Measurements from ENCODE around the gene PAX5. TPM values are rescaled to one million over a fixed set of nuclear protein-coding genes. Genes with fewer than 3 reads are reported as not detected.

The PAX5 gene
- total RNA-seq, 2 experiments from 2014 or later = 62.5 to 141 TPM

GRCh38 chr9:36812556-36812955 is 221.5 kb downstream of the PAX5 start:
- ChIA-PET POLR2A (no interaction called here), CTCF (ENCODE audit: unreplicated experiment) (no interaction called here)
- no peak overlapping the region for H3K4me3 ChIP-seq (ENCODE audit: low read depth, low read length, poor library complexity, severe bottlenecking)
- H3K79me2 ChIP-seq (ENCODE audit: insufficient read depth, low read depth, low read length) = no peaks in the 10 kb centered on the region
- H2AFZ ChIP-seq (ENCODE audit: low read length) = no peak overlapping the region
- no peak overlapping the region for H3K27ac ChIP-seq (ENCODE audit: low read depth, low read length, poor library complexity, severe bottlenecking)
- DNase-seq (ENCODE audit: low spot score) = no peak
- no peaks in the 10 kb centered on the region for H3K4me1 ChIP-seq (ENCODE audit: insufficient read depth, low read length, poor library complexity, severe bottlenecking)
- H3K9me3 ChIP-seq (ENCODE audit: low read length) = no peaks in the 10 kb centered on the region
- H3K4me2 ChIP-seq (ENCODE audit: low read length) = no peak overlapping the region
- H4K20me1 ChIP-seq (ENCODE audit: insufficient read depth, low read length) = no peaks in the 10 kb centered on the region
- intact Hi-C loops (cut with micrococcal nuclease; ENCODE audit: unreplicated experiment) = no loop called here
- no peak for TF ChIP-seq CTCF (conservative IDR thresholded peaks at IDR 0.05; ENCODE audit: low read length)
- TF ChIP-seq EZH2phosphoT487 (IDR thresholded peaks at IDR 0.05; ENCODE audit: borderline replicate concordance, low read depth, low read length) = no peak
- H3K9me2 ChIP-seq (ENCODE audit: insufficient read depth, low read length) = no peaks in the 10 kb centered on the region
- BruUV-seq (replicated peaks) = no TSS peak
- H3K36me3 ChIP-seq (ENCODE audit: insufficient read depth, low read length) = no peaks in the 10 kb centered on the region

- BruUV-seq (replicated peaks) = no TSS peak
- ChIA-PET POLR2A (no interaction called here), CTCF (ENCODE audit: unreplicated experiment) (no interaction called here)
- no peaks in the 10 kb centered on the region for H4K20me1 ChIP-seq (ENCODE audit: insufficient read depth, low read length)
- H3K79me2 ChIP-seq (ENCODE audit: insufficient read depth, low read depth, low read length) = no peaks in the 10 kb centered on the region
- no peak overlapping the region for H2AFZ ChIP-seq (ENCODE audit: low read length)
- intact Hi-C loops (cut with micrococcal nuclease; ENCODE audit: unreplicated experiment) = no loop called here
- no peak overlapping the region for H3K27ac ChIP-seq (ENCODE audit: low read depth, low read length, poor library complexity, severe bottlenecking)
- DNase-seq (ENCODE audit: low spot score) = no peak
- H3K4me1 ChIP-seq (ENCODE audit: insufficient read depth, low read length, poor library complexity, severe bottlenecking) = no peaks in the 10 kb centered on the region
- H3K4me3 ChIP-seq (ENCODE audit: low read depth, low read length, poor library complexity, severe bottlenecking) = no peak overlapping the region
- H3K9me2 ChIP-seq (ENCODE audit: insufficient read depth, low read length) = no peaks in the 10 kb centered on the region
- no peaks in the 10 kb centered on the region for H3K36me3 ChIP-seq (ENCODE audit: insufficient read depth, low read length)
- TF ChIP-seq EZH2phosphoT487 (IDR thresholded peaks at IDR 0.05; ENCODE audit: borderline replicate concordance, low read depth, low read length) (no peak), CTCF (conservative IDR thresholded peaks at IDR 0.05; ENCODE audit: low read length) (no peak)
- H3K9me3 ChIP-seq (ENCODE audit: low read length) = no peaks in the 10 kb centered on the region
- H3K4me2 ChIP-seq (ENCODE audit: low read length) = no peak overlapping the region
These were observed 225.8 kb downstream of the PAX5 start for GRCh38 chr9:36808251-36808650.

GRCh38 chr9:36803961-36804360 is 230.1 kb downstream of the PAX5 start:
- CTCF ChIA-PET (ENCODE audit: unreplicated experiment) = no interaction called here
- POLR2A ChIA-PET = interaction anchor here (0.7 to 2.1 kb wide), 3 partner anchors 12 to 356 kb away, joined by 3 to 8 read pairs (median 6); no protein-coding TSS in a partner anchor
- Histone ChIP-seq H3K27ac (ENCODE audit: low read depth, low read length, poor library complexity, severe bottlenecking) (no peak overlapping the region), H3K4me2 (ENCODE audit: low read length) (no peak overlapping the region), H3K9me3 (ENCODE audit: low read length) (no peaks in the 10 kb centered on the region), H3K4me3 (ENCODE audit: low read depth, low read length, poor library complexity, severe bottlenecking) (no peak overlapping the region), H2AFZ (ENCODE audit: low read length) (no peak overlapping the region), H3K79me2 (ENCODE audit: insufficient read depth, low read depth, low read length) (no peaks in the 10 kb centered on the region), H3K36me3 (ENCODE audit: insufficient read depth, low read length) (no peaks in the 10 kb centered on the region), H3K4me1 (ENCODE audit: insufficient read depth, low read length, poor library complexity, severe bottlenecking) (no peaks in the 10 kb centered on the region), H3K9me2 (ENCODE audit: insufficient read depth, low read length) (no peaks in the 10 kb centered on the region), H4K20me1 (ENCODE audit: insufficient read depth, low read length) (no peaks in the 10 kb centered on the region)
- TF ChIP-seq EZH2phosphoT487 (IDR thresholded peaks at IDR 0.05; ENCODE audit: borderline replicate concordance, low read depth, low read length) = no peak
- TF ChIP-seq CTCF (conservative IDR thresholded peaks at IDR 0.05; ENCODE audit: low read length) = no peak
- intact Hi-C loops (cut with micrococcal nuclease; ENCODE audit: unreplicated experiment) = no loop called here
- BruUV-seq (replicated peaks) = no TSS peak
- DNase-seq (ENCODE audit: low spot score) = no peak
